B cell (primary cell): Measurements from ENCODE around the gene AKAP9.

Source experiments
- EZH2 ChIP-seq: IDR thresholded peaks from 2 replicates; pipeline ENCODE4 v1.6.1; 2012; ENCODE audit warnings: borderline replicate concordance, low read depth, mild to moderate bottlenecking, moderate library complexity, low read length; ENCODE audit not compliant: insufficient read depth, poor library complexity, severe bottlenecking
- TF ChIP-seq, protein P1 (sequence below): fragments of 200-600 bp; IDR thresholded peaks from one replicate; pipeline ENCODE4 v1.8.0; 2022; ENCODE audit warnings: antibody characterized with exemption, mild to moderate bottlenecking

DNA sequence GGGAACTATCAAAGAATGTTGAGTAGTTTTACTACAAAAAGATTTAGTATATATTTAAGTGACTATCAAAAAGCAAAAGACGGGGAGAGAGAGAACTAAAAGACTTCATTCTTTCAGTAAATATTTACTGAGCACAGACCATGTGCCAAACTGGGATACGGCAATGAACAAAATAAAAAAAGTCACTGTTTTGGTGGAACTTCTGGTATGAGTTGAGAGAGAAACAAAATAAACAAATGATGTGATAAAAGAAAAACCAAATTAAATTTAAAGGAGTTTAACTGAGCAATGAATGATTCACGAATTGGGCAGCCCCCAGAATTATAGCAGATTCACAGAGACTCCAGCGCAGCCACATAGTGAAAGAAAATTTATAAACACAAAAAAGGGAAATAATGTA is 17.8 kb upstream of the AKAP9 start:
- TF ChIP-seq EZH2: no peak
- TF ChIP-seq, protein P1, sequence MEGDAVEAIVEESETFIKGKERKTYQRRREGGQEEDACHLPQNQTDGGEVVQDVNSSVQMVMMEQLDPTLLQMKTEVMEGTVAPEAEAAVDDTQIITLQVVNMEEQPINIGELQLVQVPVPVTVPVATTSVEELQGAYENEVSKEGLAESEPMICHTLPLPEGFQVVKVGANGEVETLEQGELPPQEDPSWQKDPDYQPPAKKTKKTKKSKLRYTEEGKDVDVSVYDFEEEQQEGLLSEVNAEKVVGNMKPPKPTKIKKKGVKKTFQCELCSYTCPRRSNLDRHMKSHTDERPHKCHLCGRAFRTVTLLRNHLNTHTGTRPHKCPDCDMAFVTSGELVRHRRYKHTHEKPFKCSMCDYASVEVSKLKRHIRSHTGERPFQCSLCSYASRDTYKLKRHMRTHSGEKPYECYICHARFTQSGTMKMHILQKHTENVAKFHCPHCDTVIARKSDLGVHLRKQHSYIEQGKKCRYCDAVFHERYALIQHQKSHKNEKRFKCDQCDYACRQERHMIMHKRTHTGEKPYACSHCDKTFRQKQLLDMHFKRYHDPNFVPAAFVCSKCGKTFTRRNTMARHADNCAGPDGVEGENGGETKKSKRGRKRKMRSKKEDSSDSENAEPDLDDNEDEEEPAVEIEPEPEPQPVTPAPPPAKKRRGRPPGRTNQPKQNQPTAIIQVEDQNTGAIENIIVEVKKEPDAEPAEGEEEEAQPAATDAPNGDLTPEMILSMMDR: no peak
